Fibroblast of pulmonary artery (primary cell): Measurements from ENCODE around the gene TSSC4.

Source experiments
- DNase-seq: peaks from one replicate; pipeline ENCODE4 v3.0.0-alpha.2; 2010; ENCODE audit warnings: low read depth
- H3K4me3 ChIP-seq: replicated peaks from 2 replicates; pipeline ENCODE4 v1.5.1; 2011; ENCODE audit warnings: low read depth, mild to moderate bottlenecking, control low read depth, low read length, moderate library complexity
- CTCF ChIP-seq: IDR thresholded peaks from 2 replicates; pipeline ENCODE4 v1.5.1; 2011; ENCODE audit warnings: mild to moderate bottlenecking, control low read depth, low read length, inconsistent platforms; ENCODE audit errors: missing control alignments

Gene TSSC4

GRCh38 chr11:2419638-2420501, 19.3 kb downstream of the TSSC4 start:
- peak; percentile 87 for DNase-seq
- H3K4me3 ChIP-seq: no peak overlapping the region
- TF ChIP-seq CTCF: peak; percentile 91

GRCh38 chr11:2420502-2421225, 20.1 kb downstream of the TSSC4 start:
- DNase-seq: peak; percentile 74
- H3K4me3 ChIP-seq: no peak overlapping the region

DNA sequence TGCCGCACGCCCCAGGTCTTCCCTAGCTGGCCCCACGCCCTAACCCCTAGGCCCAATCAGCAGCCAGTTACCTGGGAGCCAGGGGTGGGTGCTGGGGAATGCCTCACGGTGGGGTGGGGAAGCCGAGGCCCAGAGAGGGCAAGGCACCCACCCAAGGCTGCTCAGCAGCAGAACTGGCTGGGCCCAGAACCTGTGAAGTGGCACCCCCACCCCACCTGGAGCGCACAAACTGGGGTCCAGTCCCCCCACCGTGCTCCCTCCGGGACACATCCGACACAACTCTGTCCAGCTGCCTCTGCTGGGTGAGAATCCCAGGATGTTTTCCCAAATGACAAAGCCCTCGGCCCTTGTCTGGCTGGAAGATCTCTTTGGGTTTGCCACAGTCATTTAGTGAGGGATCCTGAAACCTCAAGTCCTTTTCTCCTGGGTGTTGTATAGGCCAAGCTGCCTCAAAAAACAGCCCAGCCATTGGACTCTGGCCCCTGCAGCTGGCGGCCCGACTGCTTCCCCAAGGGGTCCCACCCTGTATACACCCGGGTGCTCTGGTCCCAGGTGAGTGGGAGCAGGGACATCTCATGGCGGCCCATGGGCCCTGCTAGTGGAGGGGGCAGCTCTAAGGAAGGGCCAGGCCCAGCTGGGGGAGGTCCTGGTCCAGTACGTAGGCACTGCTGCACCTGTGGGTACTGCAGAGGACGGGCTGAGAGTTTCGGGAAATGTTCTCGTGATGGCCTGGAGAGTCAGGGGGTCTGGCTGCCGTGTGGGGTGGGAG, 20.9 kb downstream of the TSSC4 start:
- no peak overlapping the region for H3K4me3 ChIP-seq
- no peak for TF ChIP-seq CTCF
- no peak for DNase-seq

More at GRCh38 chr11:2420502-2421225, 20.1 kb downstream of the TSSC4 start:
- peak; percentile 81 for TF ChIP-seq CTCF

GRCh38 chr11:2421996-2422395, 21.4 kb downstream of the TSSC4 start:
- no peak for TF ChIP-seq CTCF
- DNase-seq: no peak
- no peak overlapping the region for H3K4me3 ChIP-seq

- no peak for DNase-seq
- no peak overlapping the region for H3K4me3 ChIP-seq
- no peak for TF ChIP-seq CTCF
Observed at GRCh38 chr11:2422461-2423156, 22.1 kb downstream of the TSSC4 start.

- TF ChIP-seq CTCF: no peak
- no peak for DNase-seq
- no peak overlapping the region for H3K4me3 ChIP-seq
Observed at GRCh38 chr11:2423157-2424025, 22.8 kb downstream of the TSSC4 start.
